GM18858 (cell line): ENCODE measurements around the gene UNC5C.
"Not testable (repeated sequence)": the region's sequence is repeated elsewhere in the genome, so short reads cannot be mapped to it uniquely, and the experiment has no call there.

Experiments used
- ATAC-seq: cut with Tn5 transposase; IDR thresholded peaks from one replicate; pipeline ENCODE4 v1.9.1; 2021; ENCODE audit not compliant: unreplicated experiment

The UNC5C gene

DNA sequence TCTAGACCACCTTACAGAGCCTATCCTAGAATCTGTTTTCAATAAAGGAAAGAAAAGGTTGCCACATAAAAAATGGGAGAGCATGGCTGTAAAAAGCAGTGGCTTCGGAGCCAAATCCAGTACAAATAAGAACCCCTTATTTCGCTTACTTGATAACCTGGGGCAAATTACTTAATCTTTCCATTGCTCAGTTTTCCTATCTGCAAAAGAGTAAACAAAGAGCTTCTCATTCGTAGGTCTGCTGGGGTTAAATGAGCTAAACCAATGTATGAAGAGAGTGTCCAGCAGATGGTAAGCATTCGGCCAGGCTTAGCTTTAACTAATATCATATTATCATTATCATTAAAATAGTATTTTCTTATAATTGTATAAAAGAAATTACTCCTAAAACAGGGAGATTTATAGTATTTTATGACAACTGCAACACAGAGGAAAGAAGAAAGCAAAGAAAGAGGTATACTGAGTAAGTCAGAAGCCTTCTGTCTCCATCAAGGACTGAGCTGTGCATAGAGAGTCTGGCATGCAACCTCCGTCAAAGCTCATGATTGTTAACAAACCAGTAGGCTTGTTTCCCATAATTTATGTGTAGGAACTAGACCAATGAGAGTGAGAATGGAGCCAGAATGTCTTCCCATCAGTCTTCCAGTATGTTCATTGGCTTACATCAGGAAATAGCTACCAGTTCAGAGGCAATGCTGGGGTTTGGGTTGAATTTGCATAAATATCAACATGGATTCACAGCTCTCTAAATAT lies 364.9 kb downstream of the UNC5C start:
- ATAC-seq = no peak

DNA sequence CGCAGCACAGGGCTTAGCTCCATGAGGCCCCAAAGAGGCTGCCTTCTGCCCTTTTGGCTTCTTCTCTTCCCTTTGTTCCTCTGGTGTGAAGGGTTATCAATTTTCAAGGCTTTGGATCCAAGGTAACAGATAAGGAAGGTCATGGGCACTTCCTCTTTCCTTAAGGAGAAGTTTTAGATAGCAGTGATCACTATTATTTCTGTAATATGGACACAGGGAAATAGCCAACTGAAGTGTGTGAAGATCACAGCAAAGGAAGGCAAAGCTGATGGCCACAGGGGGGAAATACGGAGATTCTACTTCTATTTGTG lies 366.8 kb downstream of the UNC5C start:
- no peak for ATAC-seq

GRCh38 chr4:95181243-95181995 lies 367.4 kb downstream of the UNC5C start:
- no peak for ATAC-seq

GRCh38 chr4:95180531-95181242 lies 368.1 kb downstream of the UNC5C start:
- no peak for ATAC-seq

- no peak for ATAC-seq
Measured at GRCh38 chr4:95178938-95179337, 369.8 kb downstream of the UNC5C start.

- ATAC-seq = not testable (repeated sequence)
Measured at GRCh38 chr4:95171377-95171776, 377.4 kb downstream of the UNC5C start.

DNA sequence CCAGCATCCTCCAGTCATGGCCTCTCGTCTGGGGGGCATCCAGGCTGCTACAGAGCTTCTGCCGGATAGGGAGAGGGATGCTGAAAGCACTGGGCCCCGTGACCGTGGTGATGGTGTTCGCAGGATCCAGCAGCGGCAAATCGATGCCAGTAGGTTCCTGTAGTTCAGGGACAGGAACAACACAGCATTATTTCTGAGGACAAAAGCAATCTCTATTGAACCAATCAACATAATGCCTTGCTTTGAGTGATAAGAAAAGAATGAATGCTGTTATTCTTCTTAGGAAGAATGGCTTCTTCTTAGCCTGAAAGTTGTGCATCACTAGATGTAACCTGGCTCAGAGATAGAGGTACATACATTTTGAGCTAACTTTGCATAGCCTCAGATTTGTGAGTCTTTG lies 378.6 kb downstream of the UNC5C start:
- ATAC-seq = no peak

GRCh38 chr4:95167805-95168204 lies 381.0 kb downstream of the UNC5C start:
- no peak for ATAC-seq

DNA sequence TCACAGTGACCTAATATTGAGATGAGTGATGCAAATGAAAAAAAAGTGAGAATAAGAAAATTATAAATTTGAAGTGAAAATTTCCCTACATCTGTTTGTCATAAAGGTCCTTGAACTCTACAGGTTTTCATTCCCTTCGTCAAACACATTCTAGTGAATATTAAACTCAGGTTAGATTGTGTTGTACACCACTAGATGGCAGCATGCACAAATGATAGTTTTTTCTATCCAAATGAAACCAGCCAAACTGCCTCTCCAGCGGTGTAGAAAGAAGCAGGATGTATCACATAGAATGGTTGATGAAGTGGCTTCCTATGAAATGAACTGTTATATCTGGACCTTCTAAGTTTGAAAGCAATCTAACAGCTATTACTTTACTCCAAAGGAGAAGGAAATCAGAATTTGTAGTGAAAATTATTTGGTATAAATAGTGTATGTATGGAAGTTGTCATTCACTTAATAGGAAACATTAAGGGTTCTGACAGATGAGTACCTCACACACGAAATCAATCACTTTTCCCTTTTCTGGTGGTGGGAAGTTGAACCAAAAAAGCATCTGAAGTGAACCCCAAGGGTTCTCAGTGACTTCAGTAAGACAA lies 382.7 kb downstream of the UNC5C start:
- ATAC-seq = peak; percentile 90

- no peak for ATAC-seq
Measured at GRCh38 chr4:95162867-95163266, 385.9 kb downstream of the UNC5C start.

DNA sequence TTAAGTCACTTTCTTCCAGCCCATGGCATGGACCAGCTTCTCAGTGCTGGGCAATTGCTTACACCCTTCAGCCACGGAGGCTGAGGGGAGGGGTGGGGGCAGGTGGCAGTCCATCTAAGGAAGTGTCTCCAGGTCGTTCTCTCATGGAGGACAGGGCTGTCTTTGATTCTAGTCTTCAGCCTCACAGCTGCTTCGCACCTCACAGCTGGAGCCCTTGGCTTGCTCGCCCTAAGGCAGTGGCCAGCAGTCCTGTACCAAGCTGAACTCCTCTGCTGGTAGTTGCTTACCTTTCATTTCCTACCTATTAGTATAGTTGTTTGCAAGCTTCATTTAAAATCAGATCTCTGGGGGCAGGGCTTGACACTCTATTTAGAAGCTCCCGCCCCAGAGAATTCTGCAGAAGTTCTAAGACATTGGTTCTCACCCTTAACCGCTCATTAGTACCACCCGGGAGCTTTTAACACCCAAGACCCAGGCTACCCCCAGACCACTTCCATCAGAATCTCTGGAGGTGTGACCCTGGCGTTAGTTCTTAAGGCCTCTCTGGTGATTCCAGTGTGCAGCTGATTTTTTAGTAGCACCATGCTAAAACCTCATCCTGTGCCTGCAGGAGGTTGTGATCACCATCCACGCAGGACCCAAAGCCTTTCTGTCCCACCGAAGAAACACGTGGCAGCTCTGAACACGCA lies 386.8 kb downstream of the UNC5C start:
- no peak for ATAC-seq

DNA sequence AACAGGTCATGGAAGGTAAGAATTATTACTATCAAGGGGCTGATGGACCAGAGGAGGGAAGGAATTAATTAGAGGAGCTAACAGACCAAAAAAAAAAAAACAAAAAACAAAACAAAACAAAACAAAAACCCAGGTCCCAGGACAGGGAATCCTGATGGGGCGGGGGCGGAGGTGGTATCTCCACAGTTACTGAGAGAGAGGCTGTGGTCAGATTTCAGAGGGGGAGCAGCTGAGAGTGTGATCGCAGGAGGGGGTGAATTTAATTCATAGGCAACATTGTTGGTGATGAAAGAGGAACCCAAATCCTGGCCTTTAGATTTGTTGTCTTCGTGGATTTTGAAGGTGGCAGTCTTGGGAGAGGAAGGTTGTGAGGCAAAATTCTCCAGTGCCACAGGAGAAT lies 389.4 kb downstream of the UNC5C start:
- no peak for ATAC-seq

GRCh38 chr4:95158626-95159025 lies 390.1 kb downstream of the UNC5C start:
- no peak for ATAC-seq

GRCh38 chr4:95158045-95158444 lies 390.7 kb downstream of the UNC5C start:
- no peak for ATAC-seq

GRCh38 chr4:95157596-95157995 lies 391.2 kb downstream of the UNC5C start:
- ATAC-seq = no peak

GRCh38 chr4:95156452-95156765 lies 392.4 kb downstream of the UNC5C start:
- peak; percentile 10 for ATAC-seq

- ATAC-seq = peak; percentile 76
Measured at GRCh38 chr4:95155759-95156451, 392.9 kb downstream of the UNC5C start.

DNA sequence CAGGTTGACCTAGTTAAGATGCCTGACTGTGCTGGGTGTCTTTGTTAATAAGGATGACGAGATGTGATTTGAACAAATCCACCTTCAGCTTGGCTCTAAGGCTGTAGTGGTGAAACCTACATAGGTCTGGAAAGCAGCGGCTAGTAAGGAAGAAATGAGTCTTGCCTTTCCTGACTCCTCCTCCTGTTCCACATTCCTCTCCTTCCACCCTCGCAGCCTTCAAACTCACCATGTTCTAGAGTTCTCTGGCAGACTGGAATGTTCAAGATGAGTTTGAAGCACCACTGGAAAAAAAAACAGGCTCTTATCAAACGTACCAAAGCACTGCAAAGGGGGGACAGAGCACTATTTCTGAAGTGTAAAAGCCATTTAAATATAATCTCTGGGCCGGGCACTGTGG lies 395.6 kb downstream of the UNC5C start:
- no peak for ATAC-seq

DNA sequence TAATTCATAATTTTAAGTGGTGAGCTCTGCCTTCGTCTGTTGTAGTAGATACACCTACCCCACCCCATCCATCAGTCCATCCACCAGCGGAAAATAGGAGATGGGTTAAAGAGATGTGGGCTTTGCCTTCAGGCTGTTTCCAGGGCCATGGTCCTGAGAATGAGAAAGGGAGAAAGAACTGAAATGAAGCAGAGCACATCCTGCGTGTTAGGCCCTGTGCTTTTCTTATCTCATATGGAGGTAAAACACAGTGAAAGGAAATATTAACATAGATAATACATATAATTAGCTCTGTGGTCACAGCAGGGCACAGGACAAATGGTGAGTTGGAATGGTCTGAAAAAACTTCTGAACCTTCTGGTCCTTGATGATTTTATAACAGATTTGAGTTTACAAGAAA lies 397.5 kb downstream of the UNC5C start:
- ATAC-seq = no peak

DNA sequence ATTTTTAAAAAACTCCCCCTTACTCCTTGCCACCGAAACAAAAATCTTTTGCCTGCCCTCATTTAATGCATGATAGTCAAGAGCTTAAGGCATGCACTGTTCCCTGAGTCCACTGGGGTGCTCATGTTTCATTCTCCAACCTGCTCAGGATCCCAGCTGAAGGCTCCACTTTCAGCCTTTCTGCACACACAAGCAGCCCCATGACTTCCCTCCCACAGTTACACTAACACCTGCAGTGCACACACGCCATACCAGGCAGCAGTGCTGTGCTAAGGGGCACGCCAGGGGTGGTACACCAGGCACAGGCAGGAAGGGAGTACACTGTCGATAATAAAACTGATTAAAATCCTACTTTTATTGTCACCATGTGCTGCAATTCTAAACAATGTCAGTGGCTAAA lies 405.8 kb downstream of the UNC5C start:
- no peak for ATAC-seq

DNA sequence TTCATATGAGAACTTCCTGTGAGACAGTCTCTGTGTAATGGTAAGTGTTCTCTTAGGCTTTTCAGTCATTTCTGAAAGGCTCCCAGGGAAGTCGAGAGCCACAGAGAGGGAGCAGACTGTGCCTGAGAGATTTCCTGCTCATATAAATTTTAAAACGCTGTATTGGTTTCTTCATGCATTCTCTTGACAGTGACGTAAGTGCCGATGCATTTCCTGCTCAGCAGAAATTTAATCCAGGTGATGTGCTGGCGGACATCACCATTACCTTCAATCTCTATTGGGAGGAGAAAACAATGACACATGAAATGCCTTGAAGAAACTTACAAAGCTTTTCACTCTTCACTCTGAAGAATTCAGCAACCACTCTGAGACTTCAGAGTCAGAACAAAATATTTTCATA lies 407.4 kb downstream of the UNC5C start:
- ATAC-seq = no peak
